Gastrocnemius medialis (tissue), 4 donors: ENCODE results near the gene SEMA4C.

Experiments
- CTCF ChIP-seq, 5 experiments: fragments of 450-650 bp in 3 of 5; fragments of 200-600 bp in 2 of 5; sonication (generic) in 2 of 5; IDR thresholded peaks in 4 of 5; conservative IDR thresholded peaks in 1 of 5; 1 replicate in 4 of 5; 2 replicates in 1 of 5; pipeline ENCODE4 v1.5.1; 2016 to 2019; ENCODE audit warnings: antibody characterized with exemption in 5 of 5, mild to moderate bottlenecking in 3 of 5, moderate library complexity in 3 of 5
- POLR2A ChIP-seq, 2 donors: fragments of 450-650 bp; IDR thresholded peaks; one replicate each; pipeline ENCODE4 v1.6.1; 2017; ENCODE audit warnings: antibody characterized with exemption in 2 of 2, mild to moderate bottlenecking in 2 of 2, moderate library complexity in 2 of 2

- TF ChIP-seq POLR2A (IDR thresholded peaks at IDR 0.05) (no peak), CTCF (IDR thresholded peaks at IDR 0.05 in 4 of 5, conservative IDR thresholded peaks at IDR 0.05 in 1 of 5) (no peak)
Measured at GRCh38 chr2:96895032-96895745, 25.3 kb upstream of the SEMA4C start.
